ENCODE measurements around the gene GNAQ. TPM values are rescaled to one million over a fixed set of nuclear protein-coding genes. Genes with fewer than 3 reads are reported as not detected.

GNAQ gene
- total and polyA plus RNA-seq, 2 of the 13 experiments (the other 11 are each of a cell fraction or from before 2014, with no cell fraction given) = 16.5 to 17.7 TPM

DNA sequence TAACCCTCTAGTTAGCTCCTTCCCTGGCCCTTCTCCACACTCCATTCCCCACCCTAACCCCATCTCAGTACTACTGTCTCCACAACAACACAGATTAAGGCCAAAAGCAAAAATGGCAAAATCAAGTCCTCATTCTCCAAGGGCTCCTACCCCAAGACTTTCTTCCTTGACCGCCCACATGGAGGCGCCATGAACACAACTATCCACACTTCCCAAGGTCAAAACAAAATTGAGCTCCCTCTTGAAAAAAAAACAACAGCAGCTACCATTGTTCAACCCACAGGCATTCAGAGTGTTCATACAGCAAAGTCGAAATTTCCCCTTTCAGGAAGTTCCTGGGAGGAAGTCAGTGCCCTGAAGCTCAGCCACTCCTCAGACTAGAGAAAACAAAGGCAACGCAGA, 54.4 kb downstream of the GNAQ start (continued):
- TF ChIP-seq, protein P1, sequence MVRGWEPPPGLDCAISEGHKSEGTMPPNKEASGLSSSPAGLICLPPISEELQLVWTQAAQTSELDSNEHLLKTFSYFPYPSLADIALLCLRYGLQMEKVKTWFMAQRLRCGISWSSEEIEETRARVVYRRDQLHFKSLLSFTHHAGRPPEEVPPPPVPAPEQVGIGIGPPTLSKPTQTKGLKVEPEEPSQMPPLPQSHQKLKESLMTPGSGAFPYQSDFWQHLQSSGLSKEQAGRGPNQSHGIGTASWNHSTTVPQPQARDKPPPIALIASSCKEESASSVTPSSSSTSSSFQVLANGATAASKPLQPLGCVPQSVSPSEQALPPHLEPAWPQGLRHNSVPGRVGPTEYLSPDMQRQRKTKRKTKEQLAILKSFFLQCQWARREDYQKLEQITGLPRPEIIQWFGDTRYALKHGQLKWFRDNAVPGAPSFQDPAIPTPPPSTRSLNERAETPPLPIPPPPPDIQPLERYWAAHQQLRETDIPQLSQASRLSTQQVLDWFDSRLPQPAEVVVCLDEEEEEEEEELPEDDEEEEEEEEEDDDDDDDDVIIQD (CRISPR knock-in tag; IDR thresholded peaks at IDR 0.05; ENCODE audit: low read depth) = peak; percentile 38; the same call in 1 of the 2 replicates
- TF ChIP-seq THAP11 (CRISPR knock-in tag; IDR thresholded peaks at IDR 0.05) (0 out of 2 replicates have a peak, but pooled peaks have one; percentile 23), ZNF761 (CRISPR knock-in tag; conservative IDR thresholded peaks at IDR 0.05) (no peak), DNMT1 (CRISPR knock-in tag; IDR thresholded peaks at IDR 0.05) (no peak), GATA4 (IDR thresholded peaks at IDR 0.05; ENCODE audit: borderline replicate concordance, low read depth) (no peak), ZNF644 (CRISPR knock-in tag; IDR thresholded peaks at IDR 0.05; ENCODE audit: low read depth) (peak; percentile 16; the same call in 1 of the 2 replicates), HIVEP1 (CRISPR knock-in tag; IDR thresholded peaks at IDR 0.05) (no peak), MXI1 (IDR thresholded peaks at IDR 0.05; ENCODE audit: borderline replicate concordance, low read depth, low read length) (no peak)
- TF ChIP-seq, protein P2, sequence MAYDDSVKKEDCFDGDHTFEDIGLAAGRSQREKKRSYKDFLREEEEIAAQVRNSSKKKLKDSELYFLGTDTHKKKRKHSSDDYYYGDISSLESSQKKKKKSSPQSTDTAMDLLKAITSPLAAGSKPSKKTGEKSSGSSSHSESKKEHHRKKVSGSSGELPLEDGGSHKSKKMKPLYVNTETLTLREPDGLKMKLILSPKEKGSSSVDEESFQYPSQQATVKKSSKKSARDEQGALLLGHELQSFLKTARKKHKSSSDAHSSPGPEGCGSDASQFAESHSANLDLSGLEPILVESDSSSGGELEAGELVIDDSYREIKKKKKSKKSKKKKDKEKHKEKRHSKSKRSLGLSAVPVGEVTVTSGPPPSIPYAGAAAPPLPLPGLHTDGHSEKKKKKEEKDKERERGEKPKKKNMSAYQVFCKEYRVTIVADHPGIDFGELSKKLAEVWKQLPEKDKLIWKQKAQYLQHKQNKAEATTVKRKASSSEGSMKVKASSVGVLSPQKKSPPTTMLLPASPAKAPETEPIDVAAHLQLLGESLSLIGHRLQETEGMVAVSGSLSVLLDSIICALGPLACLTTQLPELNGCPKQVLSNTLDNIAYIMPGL (CRISPR knock-in tag; IDR thresholded peaks at IDR 0.05; ENCODE audit: borderline replicate concordance in 1 of 2, low read depth in 1 of 2) = peak in 1 of 2 experiments; percentile 48; a peak in 1 of 4 replicates
- TF ChIP-seq, protein P3, sequence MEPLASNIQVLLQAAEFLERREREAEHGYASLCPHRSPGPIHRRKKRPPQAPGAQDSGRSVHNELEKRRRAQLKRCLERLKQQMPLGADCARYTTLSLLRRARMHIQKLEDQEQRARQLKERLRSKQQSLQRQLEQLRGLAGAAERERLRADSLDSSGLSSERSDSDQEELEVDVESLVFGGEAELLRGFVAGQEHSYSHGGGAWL (CRISPR knock-in tag; IDR thresholded peaks at IDR 0.05) = no peak

Measured in HepG2 (cell line).